GM19455 (cell line): ENCODE measurements around the gene SYCP2.

Experiments used
- ATAC-seq: cut with Tn5 transposase; IDR thresholded peaks from one replicate; pipeline ENCODE4 v1.9.1; 2021; ENCODE audit not compliant: unreplicated experiment

Gene SYCP2

DNA sequence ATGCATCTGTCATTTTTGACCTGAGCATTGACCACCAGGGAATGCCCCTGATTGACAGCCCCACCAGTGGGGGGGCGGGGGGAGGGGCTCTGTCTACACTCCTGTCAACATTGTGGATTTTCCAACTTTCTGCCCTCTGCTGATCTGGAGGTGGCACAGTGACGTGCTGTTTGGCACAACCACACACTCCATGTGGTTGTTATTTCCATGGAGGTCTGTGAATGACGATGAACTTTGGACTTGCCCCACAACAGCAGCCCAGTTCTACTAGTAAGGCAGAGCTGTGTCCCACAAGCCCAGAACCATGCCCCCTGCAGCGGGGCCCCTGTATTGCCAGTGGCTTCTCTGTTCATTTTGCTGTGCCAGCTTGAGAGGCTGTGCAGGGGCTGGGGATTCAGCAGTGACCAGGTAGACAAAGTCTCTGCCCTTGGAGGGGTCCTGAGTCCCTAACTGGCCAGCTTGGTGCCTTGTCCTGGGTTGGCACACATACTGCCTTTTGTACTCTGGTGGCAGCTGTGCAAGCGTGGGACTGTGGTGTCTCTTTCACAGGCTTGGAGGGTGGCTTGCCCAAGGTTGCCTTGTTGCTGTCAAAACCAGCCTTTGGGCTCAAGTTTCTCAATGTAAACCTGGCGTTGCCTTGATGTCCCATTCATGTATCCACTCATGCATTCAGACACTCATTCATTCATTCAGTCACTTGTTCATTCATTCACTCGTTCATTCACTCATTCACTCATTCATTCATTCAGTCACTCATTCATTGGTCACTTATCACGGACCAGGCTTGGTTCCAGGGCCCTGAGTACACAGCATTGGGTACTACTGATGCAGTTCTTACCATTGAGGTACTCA is 108.5 kb downstream of the SYCP2 start:
- ATAC-seq = no peak

DNA sequence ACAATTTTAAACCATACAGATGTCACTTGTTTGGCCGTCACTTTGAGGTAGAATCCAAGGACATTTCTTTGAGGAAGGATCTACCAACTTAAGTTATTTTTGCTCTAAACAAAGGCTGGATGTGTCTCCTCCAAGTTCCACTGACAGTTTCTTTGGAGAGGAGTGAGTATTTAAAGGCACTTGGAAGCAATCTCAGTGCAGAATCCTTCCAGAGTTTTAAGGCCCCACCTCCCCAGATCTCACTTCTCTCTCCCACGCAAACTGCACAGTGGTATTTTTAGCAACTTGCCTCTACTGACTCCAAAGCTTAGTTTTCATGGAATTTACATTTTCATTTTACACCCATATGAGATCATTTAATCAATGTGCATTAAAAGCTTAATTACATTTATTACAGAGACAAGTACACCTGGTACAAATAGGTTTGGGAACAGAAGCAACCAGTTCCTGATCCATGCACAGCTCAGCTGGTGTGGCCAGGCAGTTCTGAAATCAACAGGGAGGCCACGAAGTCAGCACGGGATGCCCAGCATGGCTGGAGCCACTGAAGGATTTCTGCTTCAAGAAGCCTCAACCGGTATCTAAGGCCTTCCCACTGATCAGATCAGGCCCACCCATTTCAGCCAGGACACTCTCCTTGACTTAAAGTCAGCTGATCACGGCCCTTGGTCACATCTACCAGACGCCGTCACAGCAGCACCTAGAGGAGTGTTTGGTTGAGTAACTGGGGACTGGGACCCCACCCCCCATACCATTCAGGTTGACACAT is 109.8 kb downstream of the SYCP2 start:
- ATAC-seq = no peak

DNA sequence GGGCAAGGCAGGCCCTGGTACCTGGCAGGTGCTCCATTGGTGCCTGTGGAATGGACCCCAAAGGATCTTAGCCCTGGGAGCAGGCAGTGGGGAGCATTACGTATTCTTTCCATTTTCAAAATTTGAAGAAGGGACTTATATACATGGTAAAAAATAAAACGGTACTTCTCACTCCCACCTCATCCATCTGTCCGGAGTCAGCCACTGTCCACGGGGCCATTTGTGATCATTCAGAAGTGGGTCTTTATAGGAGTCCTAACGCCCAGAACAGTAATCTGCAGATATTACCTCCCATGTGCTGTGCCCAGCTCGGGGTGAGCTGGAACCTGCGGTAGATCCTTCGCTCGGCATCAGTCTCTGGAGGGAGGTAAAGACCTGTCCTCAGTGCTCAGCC is 110.4 kb downstream of the SYCP2 start:
- ATAC-seq = no peak

- no peak for ATAC-seq
These were observed 111.0 kb downstream of the SYCP2 start for GRCh38 chr20:59822291-59823029.

- ATAC-seq = no peak
These were observed 111.6 kb downstream of the SYCP2 start for GRCh38 chr20:59821788-59822187.

DNA sequence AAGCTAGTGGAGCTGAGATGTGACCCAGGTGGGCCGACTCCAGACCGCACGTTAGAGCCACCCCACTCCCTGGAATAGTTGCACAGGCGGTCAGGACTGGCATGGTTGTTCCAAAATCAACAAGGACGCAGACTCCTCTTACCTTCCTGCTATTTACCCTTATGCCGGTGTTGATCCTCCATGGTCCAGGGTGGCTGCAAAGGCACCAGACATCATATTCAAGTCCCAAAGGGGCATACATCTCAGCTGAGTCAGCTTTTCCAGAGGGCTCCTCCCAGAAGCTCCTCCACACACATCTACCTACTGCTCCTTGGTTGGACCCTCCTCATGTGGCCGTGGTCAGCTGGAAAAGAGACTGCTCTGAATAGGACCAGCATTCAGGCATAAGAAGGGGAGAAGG is 112.2 kb downstream of the SYCP2 start:
- no peak for ATAC-seq

- ATAC-seq = no peak
These were observed 113.0 kb downstream of the SYCP2 start for GRCh38 chr20:59820204-59821041.

DNA sequence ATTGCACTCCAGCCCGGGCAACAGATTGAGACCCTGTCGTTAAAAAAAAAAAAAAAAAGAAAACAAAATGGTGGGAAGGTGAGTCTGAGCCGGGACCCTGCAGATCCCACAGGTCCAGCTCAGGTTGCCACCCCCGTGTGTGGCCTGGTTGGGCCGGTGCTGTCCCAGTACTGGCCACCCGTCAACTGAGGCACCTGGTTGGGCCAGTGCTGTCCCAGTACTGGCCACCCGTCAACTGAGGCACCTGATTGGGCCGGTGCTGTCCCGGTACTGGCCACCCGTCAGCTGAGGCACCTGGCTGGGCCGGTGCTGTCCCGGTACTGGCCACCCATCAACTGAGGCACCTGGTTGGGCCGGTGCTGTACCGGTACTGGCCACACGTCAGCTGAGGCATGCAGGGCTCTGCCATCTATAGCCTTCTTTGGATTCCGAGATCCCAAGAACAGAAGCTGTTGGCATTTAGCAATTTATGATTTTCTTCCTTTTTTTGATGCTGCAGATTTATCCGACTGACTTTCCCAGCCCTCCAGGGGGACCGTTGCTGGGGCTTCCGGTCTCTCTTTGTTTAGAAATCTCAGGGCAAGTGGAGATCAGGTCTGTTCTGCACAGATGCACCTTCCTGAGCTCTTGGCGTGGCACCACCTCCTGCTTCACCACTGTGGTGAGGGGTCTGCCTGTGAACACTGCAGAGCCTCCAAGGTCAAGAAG is 113.8 kb downstream of the SYCP2 start:
- ATAC-seq = no peak

- no peak for ATAC-seq
These were observed 114.5 kb downstream of the SYCP2 start for GRCh38 chr20:59818911-59819310.

DNA sequence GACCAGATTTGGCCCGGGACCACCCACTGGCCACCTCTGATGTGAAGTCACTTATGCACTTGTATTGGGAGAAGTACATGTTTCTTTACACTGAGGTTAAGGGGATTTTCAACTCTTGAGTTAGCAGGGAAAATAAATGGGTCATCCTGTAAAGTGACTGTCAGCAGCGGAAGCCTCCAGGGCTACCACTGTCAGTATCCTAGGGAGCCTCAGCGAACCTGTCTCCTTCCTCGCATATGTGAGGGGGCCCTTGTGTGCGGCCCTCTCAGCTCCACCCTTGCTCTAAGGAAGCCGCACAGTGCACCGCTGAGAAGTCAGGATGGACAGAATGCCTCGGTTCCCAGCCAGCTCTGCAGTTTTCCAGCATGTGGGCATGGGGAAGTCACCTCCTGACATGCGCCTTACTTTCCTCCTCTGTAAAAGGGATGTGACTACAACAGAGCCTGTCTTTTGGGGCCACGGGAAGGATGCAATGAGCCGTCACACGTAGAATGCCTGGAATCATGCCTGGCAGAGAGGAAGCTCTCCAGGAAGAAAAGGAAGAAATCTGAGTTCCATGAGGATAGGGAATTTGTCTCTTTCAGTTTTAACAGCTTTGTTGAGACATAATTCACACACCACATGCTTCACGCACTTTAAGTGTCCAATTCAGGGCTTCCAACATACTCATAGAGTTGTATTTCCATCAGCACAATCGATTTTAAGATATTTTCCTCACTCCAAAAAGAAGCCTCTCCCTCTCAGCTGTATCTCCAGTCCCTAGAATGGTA is 115.4 kb downstream of the SYCP2 start:
- no peak for ATAC-seq

DNA sequence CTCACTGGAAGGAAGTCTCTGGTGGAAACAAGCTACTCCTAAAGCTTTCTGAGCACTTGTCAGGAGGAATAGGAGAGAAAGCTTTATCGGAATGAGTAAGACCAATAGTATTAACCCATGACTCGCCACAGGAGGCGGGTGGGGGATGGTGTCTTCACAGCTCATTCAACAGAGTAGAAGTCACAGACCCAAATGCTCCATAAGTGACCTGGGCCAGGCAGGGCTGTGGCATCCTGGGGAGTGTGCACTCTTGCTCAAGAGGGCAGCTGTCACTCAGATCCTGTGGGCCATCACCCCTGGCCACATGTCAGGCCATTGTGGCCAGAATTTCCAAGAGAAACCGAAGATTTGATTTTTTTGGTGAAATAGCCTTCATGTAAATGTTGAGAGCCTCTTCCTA is 116.0 kb downstream of the SYCP2 start:
- ATAC-seq = no peak

DNA sequence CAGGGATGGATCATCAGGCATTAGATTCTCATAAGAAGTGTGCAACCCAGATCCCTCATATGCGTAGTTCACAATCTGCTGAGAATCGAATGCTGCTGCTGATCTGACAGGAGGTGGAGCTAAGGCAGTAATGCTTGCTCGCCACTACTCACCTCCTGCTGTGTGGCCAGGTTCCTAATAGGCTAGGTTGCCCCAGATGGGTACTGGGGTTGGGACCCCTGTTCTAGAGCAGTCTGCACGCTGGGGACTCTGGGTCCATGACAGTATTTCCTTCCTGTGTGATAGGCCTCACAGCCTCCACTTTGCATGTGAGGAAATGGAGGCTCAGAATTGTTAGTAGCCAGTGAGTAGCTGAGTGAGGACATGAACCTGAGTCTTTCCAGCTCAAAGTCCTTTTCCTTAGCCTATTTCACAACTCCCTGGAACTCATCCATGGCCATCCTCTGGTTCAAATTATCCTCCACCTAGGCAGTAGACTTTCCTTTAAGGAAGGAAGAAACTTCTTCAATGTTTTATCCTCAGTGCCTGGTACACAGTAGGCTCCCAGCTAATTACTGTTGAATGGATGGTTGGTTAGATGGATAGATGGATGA is 117.2 kb downstream of the SYCP2 start:
- no peak for ATAC-seq

DNA sequence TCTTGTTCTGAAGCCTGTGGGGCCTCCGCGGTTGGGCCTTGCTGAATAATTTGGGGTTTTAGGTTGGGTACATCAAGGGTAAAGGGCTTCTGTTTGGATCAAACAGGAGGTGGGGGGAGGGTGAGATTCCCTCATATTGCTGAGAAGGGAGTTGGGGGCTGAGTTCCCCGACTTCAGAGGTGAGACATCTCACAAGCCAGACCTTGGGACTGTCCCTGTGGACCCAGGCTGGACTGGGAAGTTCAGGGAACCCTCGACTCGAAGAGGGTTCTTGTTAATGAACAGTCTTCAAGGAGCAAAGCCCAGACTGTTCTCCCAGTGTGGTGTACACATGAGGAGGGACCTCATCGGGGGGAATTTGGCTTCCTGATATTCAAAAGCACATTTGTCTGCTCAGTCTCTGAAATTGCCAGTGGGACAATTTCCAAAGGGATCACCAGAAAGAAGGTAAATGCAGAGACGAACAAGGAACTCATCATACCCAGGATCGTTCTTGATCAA is 118.5 kb downstream of the SYCP2 start:
- ATAC-seq = no peak

DNA sequence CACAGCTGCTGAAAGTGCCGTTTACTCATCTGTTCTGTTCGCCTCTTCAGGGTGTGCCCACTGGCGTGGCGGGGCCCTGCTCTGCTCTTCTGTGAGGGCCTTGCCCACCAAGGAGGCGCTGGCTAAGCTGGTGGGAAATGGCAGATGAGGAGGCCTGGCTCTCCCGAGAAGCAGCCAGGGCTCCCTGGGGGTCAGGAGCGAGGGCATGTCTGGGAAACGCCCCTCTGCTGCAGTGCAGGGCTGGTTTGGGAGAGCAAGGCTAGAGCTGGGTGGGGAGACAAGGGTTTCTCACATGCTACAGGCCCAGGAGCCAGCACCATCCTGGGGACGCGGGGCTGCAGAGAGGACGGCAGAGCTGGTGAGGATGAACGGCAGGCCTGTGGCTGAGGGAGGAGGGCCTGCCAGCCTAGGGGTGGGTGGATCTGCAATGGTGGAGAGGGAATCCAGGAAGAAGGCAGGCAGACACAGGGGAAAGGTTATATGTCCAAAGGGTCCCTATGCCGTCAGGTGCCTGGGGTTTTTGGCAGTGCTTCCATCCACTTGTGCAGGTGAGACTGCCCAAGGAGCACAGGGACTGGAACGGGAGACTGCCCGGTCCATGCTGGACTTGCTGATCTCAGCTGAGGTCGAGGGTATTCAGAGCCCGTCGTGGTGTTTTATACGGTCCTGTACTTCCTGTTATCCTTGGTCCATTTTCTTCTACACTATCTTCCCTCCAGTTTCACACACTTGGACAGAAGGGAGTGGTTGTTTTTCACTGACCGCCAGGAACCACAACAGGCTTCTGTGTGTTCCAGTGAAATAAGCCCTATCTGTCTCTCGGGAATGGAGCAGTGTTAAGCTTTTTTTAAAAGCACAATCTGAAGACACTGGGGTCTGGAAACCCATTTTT is 119.2 kb downstream of the SYCP2 start:
- no peak for ATAC-seq
